HG02763 (cell line): Measurements from ENCODE around the gene CENPM.

ENCODE experiments used
- ATAC-seq: cut with Tn5 transposase; IDR thresholded peaks from one replicate; pipeline ENCODE4 v1.9.1; 2021; ENCODE audit warnings: mild to moderate bottlenecking, moderate library complexity; ENCODE audit not compliant: unreplicated experiment

Gene CENPM

GRCh38 chr22:41900652-41901312, 46.2 kb downstream of the CENPM start:
- ATAC-seq: no peak

GRCh38 chr22:41899992-41900651, 46.8 kb downstream of the CENPM start:
- no peak for ATAC-seq

- no peak for ATAC-seq
These were observed 47.8 kb downstream of the CENPM start for GRCh38 chr22:41899110-41899509.

GRCh38 chr22:41898645-41899044, 48.3 kb downstream of the CENPM start:
- no peak for ATAC-seq

DNA sequence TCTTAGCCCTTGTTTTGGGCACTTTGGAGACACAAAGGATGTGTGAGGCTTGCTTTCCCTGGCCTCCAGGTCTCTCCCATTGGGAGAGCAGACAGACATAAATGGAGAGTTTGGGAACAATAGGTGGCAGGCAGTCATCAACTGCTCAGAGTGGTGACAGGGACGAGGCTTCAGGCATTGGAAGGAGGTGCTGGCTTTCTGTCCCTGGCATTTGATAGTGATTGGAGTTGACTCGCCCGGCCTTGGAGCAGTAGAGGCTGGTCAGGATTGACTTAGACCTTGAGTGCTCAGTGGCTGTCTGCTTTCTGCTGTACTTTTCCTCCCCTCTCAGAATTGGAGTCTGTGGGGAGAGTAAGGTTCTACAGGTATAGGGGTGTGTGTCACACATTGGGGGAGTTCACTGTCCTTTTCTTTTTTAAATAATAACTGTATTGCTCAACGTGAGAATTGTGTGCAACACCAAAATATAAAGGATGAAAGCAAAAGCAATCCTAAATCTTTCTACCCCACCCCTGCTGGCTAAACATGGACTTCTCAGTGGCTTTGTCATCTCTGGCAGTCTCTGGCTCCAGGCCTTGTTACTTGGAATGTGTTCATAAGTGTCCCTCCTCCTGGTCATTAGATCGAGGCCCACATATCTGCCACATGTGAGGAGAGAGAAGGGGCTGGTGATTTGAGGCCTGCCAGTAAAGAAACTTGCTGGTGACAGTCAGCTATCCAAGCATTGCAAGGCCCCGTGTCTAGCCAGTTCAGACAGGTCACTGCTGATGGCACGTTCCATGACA, 53.2 kb downstream of the CENPM start:
- no peak for ATAC-seq

- no peak for ATAC-seq
These were observed 54.2 kb downstream of the CENPM start for GRCh38 chr22:41892721-41893120.

DNA sequence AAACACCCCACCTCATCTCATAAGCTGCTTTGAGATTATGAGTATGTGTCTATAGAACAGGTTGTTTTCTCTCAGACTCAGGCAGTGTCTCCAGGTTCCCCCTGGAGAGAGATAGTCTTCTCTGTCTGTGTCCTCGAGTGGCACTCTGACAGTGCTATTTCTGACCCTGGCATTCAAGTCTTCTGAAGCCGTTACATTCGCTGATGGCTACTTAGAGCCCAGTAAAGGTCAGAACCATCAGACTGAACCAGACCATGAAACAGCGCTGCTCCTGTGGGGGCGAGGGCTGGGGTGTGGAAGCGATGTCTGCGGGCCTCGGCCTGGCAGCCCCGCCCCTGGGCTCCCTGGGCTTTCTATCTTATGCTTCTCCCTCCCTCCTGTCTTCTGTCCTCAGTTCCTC, 55.5 kb downstream of the CENPM start:
- no peak for ATAC-seq
